Measurements from ENCODE around the gene CMSS1.
"Not testable (repeated sequence)": the region's sequence is repeated elsewhere in the genome, so short reads cannot be mapped to it uniquely, and the experiment has no call there.

The CMSS1 gene

GRCh38 chr3:100042166-100042981 lies 224.7 kb downstream of the CMSS1 start:
- no peaks in the 10 kb centered on the region for H3K27me3 Mint-ChIP-seq
- no peaks in the 10 kb centered on the region for H3K9me3 Mint-ChIP-seq
- peaks cover 41 to 63% of the 10 kb centered on the region in 2 donors for H3K4me1 Mint-ChIP-seq
- no peak overlapping the region for H3K4me3 Mint-ChIP-seq
- no peak overlapping the region for H3K27ac Mint-ChIP-seq
- no peak for DNase-seq
- peaks cover 0 to 10% of the 10 kb centered on the region in 2 donors for H3K36me3 Mint-ChIP-seq
- no peak for ATAC-seq (replicated peaks)

- ATAC-seq (replicated peaks) (no peak), DNase-seq (no peak)
- H3K27ac Mint-ChIP-seq = no peak overlapping the region
- H3K27me3 Mint-ChIP-seq = no peaks in the 10 kb centered on the region
- H3K4me1 Mint-ChIP-seq = peaks cover 49 to 72% of the 10 kb centered on the region in 2 donors
- H3K9me3 Mint-ChIP-seq = no peaks in the 10 kb centered on the region
- H3K4me3 Mint-ChIP-seq = no peak overlapping the region
- peaks cover 0 to 10% of the 10 kb centered on the region in 2 donors for H3K36me3 Mint-ChIP-seq
These were observed 225.6 kb downstream of the CMSS1 start for GRCh38 chr3:100043271-100043670.

DNA sequence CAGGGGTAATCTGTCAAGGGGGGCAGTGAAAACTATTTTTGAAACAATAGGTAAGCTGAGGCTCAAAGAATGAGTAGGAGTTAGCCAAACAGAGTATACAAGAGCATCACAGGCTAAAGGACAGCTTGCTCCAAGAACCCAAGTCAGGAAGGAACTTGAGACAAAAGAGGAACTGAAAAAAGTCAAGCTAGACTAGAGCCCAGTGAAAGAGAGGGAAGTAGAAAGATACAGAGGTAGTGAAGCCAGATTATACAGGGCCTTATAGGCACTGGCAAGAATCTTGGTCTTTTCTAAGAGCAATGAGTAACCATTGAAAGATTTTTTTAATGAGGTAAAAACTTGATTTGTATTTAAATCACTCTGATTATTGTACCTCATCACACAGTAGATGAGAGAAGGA lies 226.7 kb downstream of the CMSS1 start:
- no peak overlapping the region for H3K27ac Mint-ChIP-seq
- peaks cover 54 to 80% of the 10 kb centered on the region in 2 donors for H3K4me1 Mint-ChIP-seq
- DNase-seq = peak; percentile 17
- H3K36me3 Mint-ChIP-seq = peaks cover 0 to 10% of the 10 kb centered on the region in 2 donors
- no peaks in the 10 kb centered on the region for H3K9me3 Mint-ChIP-seq
- H3K27me3 Mint-ChIP-seq = no peaks in the 10 kb centered on the region
- H3K4me3 Mint-ChIP-seq = no peak overlapping the region
- peak; percentile 73 to 77 for ATAC-seq (replicated peaks)

DNA sequence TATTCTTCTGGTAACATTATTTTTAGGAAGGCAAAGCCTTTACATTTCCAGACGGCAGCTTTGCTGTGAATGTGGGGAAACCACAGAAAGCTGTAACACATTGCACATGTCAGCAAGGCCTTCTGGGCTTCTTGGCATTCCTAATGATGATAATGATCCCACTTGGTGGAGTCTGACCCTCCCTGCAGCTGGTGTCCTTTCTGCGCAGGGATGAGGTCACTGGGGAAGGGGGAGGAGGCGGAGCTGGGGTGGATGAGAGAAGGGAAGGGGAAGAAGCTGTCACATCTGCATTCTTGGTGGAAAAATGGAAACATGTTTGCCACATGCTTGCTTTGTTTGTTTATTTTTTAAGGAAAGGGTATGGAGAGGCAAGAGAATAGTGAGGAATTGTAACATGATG lies 228.0 kb downstream of the CMSS1 start:
- DNase-seq = no peak
- H3K27ac Mint-ChIP-seq = peak overlapping the region; percentile 3
- H3K9me3 Mint-ChIP-seq = no peaks in the 10 kb centered on the region
- peak overlapping the region in 1 of 2 donors; percentile 4 for H3K4me3 Mint-ChIP-seq
- H3K4me1 Mint-ChIP-seq = peaks cover 47 to 69% of the 10 kb centered on the region in 2 donors
- no peaks in the 10 kb centered on the region for H3K27me3 Mint-ChIP-seq
- ATAC-seq (replicated peaks) = no peak
- peaks cover 0 to 3% of the 10 kb centered on the region in 2 donors for H3K36me3 Mint-ChIP-seq

GRCh38 chr3:100046986-100047385 lies 229.3 kb downstream of the CMSS1 start:
- H3K9me3 Mint-ChIP-seq = no peaks in the 10 kb centered on the region
- peaks cover 44 to 62% of the 10 kb centered on the region in 2 donors for H3K4me1 Mint-ChIP-seq
- H3K27ac Mint-ChIP-seq = peak overlapping the region; percentile 89
- no peak for DNase-seq
- no peaks in the 10 kb centered on the region for H3K27me3 Mint-ChIP-seq
- ATAC-seq (replicated peaks) = no peak
- H3K36me3 Mint-ChIP-seq = peaks cover 0 to 6% of the 10 kb centered on the region in 2 donors
- peak overlapping the region; percentile 70 to 71 for H3K4me3 Mint-ChIP-seq

DNA sequence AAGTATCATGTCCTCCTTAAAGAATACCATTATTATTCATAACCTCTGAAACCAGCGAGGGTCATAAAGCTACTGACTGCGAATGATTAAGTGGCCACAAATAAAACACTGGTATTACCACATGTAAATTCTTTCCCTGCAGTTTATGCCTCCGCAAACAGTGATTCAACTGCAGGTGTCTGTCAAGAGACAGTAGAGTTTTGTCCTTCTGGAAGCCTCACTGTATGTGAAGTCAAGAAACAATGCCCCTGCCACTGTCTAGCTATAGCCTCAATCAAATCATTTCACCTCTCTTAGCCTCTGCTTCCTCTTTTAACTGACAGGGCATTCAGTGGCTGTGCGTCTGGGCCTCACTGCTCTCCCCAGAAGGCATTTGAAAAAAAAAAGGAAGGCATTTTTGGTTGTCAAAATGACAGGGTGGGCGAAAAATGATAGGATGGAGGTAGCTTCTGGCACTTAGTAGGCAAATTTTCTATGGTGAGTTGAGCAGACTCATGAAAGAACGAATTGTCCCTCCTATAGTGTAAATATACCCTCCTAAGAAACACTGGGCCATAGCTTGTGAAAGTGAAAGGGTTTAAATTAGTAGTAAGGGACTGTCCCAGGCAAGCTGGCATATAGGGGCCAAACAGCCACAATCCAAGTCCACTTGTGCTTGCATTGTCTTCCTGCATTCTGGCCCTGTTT lies 229.9 kb downstream of the CMSS1 start:
- DNase-seq (peak; percentile 52), ATAC-seq (replicated peaks) (peak; percentile 86 to 88)
- H3K27me3 Mint-ChIP-seq = no peaks in the 10 kb centered on the region
- H3K4me1 Mint-ChIP-seq = peaks cover 43 to 60% of the 10 kb centered on the region in 2 donors
- peak overlapping the region; percentile 89 for H3K27ac Mint-ChIP-seq
- H3K36me3 Mint-ChIP-seq = peaks cover 0 to 6% of the 10 kb centered on the region in 2 donors
- H3K4me3 Mint-ChIP-seq = peak overlapping the region; percentile 70 to 71
- H3K9me3 Mint-ChIP-seq = no peaks in the 10 kb centered on the region

GRCh38 chr3:100048248-100048647 lies 230.6 kb downstream of the CMSS1 start:
- DNase-seq (no peak), ATAC-seq (replicated peaks) (no peak)
- H3K4me1 Mint-ChIP-seq = peaks cover 36 to 54% of the 10 kb centered on the region in 2 donors
- no peaks in the 10 kb centered on the region for H3K9me3 Mint-ChIP-seq
- H3K27ac Mint-ChIP-seq = peak overlapping the region; percentile 89
- peak overlapping the region; percentile 46 to 70 for H3K4me3 Mint-ChIP-seq
- no peaks in the 10 kb centered on the region for H3K27me3 Mint-ChIP-seq
- peaks cover 0 to 6% of the 10 kb centered on the region in 2 donors for H3K36me3 Mint-ChIP-seq

DNA sequence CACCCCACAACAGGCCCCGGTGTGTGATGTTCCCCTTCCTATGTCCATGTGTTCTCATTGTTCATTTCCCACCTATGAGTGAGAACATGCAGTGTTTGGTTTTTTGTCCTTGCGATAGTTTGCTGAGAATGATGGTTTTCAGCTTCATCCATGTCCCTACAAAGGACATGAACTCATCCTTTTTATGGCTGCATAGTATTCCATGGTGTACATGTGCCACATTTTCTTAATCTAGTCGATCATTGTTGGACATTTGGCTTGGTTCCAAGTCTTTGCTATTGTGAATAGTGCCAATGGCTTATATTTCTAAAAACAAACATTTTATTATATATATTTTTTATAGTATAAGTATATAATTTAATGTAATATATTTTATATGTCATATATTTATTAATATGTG lies 233.9 kb downstream of the CMSS1 start:
- ATAC-seq (replicated peaks); H3K27me3 Mint-ChIP-seq; H3K9me3 Mint-ChIP-seq; DNase-seq; H3K4me3 Mint-ChIP-seq; H3K27ac Mint-ChIP-seq: not testable (repeated sequence)
- peaks cover 16 to 26% of the 10 kb centered on the region in 2 donors for H3K4me1 Mint-ChIP-seq
- H3K36me3 Mint-ChIP-seq = peaks cover 6 to 11% of the 10 kb centered on the region in 2 donors

DNA sequence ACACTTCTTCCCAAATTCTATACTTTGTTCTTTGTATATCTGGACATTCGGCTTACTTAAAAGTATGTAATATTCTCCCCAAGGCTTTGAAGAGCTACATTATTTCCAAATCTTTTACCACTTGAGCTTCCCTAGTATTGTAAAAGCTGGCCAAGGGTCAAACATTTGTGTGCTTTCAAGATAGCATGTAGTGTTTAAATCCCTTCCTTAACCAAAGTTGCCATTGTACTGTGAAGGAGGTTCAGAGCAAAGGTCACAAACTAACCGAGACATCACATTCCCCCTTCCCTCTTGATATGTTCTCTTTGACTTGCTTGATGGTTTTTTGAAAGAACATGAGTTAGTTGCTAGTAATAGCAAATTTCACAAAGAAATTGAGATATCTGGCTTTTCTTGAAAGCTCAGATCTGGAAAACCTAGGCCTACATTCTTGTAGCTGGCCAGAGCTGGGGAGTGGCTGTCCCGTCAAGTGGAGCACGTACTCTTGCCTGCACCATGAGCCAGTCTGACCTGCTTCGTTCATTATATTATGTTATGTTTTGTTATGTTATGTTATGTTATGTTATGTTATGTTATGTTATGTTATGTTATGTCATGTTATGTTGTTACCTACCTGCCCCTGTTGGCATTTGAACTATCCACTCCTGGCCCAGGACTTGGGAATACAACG lies 236.4 kb downstream of the CMSS1 start:
- Mint-ChIP-seq H3K4me1 (peaks cover 3 to 7% of the 10 kb centered on the region in 2 donors), H3K27me3 (no peaks in the 10 kb centered on the region), H3K36me3 (peaks cover 6 to 11% of the 10 kb centered on the region in 2 donors), H3K27ac (no peak overlapping the region), H3K4me3 (no peak overlapping the region), H3K9me3 (no peaks in the 10 kb centered on the region)
- DNase-seq = no peak
- no peak for ATAC-seq (replicated peaks)

DNA sequence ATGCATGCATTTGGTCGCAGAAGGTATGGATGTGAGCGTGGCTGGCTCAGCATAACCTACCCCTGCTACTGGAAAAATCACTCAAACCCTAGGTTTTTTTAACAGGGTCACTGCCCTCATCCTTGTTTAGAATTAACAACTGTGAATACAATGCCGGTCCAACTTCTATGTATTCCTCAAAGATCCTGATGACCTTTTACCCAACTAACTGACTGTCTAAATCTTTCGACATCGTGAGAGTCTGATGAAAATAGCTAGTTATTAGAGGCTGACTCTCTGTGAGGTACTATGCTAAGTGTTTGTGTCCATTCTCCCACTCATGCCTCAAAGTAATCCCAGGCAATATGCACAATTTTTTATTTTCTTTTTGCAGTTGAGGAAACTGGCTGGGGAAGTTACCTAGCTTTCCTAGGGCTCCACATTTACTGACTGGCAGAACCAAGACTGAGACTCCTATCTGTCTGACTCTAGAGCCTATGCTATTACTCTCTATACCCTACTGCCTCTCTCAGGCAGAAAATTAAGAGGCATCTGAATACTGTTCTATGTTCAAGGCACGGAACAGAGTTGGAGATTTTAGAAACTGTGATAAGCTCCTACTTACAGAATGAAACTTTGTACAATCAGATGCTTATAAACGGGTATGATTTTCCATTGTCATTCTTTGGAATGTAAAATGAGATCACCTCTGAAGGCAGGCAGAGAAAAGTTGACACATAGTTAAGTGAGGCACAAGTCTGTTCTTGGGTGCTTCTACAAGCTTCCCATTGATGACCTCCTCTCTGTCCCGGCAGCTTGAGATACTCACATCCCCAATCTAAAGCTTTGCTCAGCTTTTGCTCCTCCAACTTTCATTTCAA lies 240.3 kb downstream of the CMSS1 start:
- Mint-ChIP-seq H3K4me1 (peaks cover 5 to 7% of the 10 kb centered on the region in 2 donors), H3K27ac (no peak overlapping the region), H3K4me3 (no peak overlapping the region), H3K36me3 (peaks cover 6 to 12% of the 10 kb centered on the region in 2 donors), H3K27me3 (no peaks in the 10 kb centered on the region), H3K9me3 (no peaks in the 10 kb centered on the region)
- ATAC-seq (replicated peaks) = no peak
- DNase-seq = no peak

GRCh38 chr3:100059472-100059871 lies 241.8 kb downstream of the CMSS1 start:
- ATAC-seq (replicated peaks) = no peak
- H3K27ac Mint-ChIP-seq = no peak overlapping the region
- H3K4me3 Mint-ChIP-seq = no peak overlapping the region
- H3K4me1 Mint-ChIP-seq = peaks cover 5 to 7% of the 10 kb centered on the region in 2 donors
- no peaks in the 10 kb centered on the region for H3K27me3 Mint-ChIP-seq
- peaks cover 6 to 11% of the 10 kb centered on the region in 2 donors for H3K36me3 Mint-ChIP-seq
- DNase-seq = no peak
- no peaks in the 10 kb centered on the region for H3K9me3 Mint-ChIP-seq

DNA sequence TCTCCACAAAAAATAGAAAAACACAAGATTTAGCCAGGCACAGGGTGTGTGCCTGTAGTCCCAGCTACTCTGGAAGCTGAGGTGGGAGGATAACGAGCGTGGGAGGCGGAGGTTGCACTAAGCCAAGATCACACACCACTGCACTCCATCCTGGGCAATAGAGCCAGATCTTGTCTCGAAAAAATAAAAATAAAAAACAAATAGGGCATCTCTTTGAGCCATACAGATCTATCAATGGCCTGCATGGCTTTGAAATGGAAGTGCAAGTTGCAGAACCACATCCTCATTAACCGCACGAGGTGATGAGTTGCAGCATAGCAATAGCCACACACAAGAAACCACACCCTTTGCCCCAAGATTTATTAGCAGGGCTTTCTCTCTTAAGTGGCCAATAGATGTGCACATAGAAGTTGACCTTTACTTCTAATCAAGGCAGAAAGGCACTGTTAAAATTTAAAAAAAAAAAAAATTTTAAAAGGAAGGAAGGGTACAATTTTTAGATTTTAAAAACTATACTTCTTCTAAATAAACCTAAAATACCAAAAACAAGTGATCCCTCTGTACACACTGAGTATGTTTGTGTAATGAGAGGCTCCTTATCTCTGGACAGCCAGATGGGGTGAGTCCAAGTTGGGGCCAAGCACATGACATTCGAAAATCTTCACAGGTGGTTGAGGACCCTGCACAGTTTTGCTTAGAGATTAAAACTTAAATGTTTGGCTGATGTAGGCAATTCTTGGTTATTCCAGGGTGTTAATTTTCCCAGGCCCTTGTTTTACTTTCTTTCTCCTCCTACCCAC lies 243.2 kb downstream of the CMSS1 start:
- H3K36me3 Mint-ChIP-seq = peaks cover 0 to 4% of the 10 kb centered on the region in 2 donors
- H3K27me3 Mint-ChIP-seq = no peaks in the 10 kb centered on the region
- H3K4me1 Mint-ChIP-seq = peaks cover 5 to 6% of the 10 kb centered on the region in 2 donors
- no peak overlapping the region for H3K27ac Mint-ChIP-seq
- no peaks in the 10 kb centered on the region for H3K9me3 Mint-ChIP-seq
- DNase-seq = no peak
- peak in 1 of 2 donors; percentile 44 for ATAC-seq (replicated peaks)
- H3K4me3 Mint-ChIP-seq = no peak overlapping the region

DNA sequence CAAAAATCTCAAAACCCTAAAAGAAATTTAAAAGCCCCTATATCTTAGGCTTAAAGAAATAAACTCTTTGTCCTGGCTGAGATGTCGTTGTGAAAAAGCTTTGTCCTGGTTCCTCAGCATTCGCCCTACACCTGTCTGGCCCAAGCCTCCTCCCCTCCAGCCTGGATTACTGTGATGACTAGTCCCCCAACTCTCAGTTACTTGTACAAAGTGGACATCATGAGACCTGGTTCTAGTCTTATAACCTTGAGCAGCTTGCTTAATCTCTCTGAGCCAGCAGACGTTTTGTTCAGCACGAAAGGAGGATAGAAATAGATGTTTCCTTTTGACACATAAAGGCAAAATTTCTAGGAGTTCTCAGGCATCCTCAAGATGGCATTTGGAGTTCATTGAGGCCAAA lies 245.0 kb downstream of the CMSS1 start:
- Mint-ChIP-seq H3K27me3 (no peaks in the 10 kb centered on the region), H3K27ac (no peak overlapping the region), H3K4me1 (peaks cover 5 to 6% of the 10 kb centered on the region in 2 donors), H3K9me3 (no peaks in the 10 kb centered on the region), H3K4me3 (no peak overlapping the region), H3K36me3 (peaks cover 2 to 4% of the 10 kb centered on the region in 2 donors)
- ATAC-seq (replicated peaks) (no peak), DNase-seq (no peak)

All from stimulated activated naive B cell treated with anti-CD40 and anti-IgM and Interleukin-4, amounts not matched to agents 10 μg/mL and 1 μg/mL and 100 μg/mL, for 72 hours (primary cell).